Liver (tissue), 3 donors: Measurements from ENCODE around the gene LRMDA.

Source experiments
- CTCF ChIP-seq: fragments of 150-350 bp; IDR thresholded peaks from 2 replicates; pipeline ENCODE4 v1.5.1; 2017; ENCODE audit warnings: improper control_type of control experiment, low read depth, low read length; ENCODE audit not compliant: missing input control
- EGR1 ChIP-seq, 2 donors: IDR thresholded peaks; 2 replicates each; pipeline ENCODE4 v1.6.1; 2016 to 2018; ENCODE audit warnings: antibody characterized with exemption in 2 of 2, low read depth in 2 of 2
- FOXA1 ChIP-seq: IDR thresholded peaks from 2 replicates; pipeline ENCODE4 v1.6.1; 2016; ENCODE audit warnings: antibody characterized with exemption
- GABPA ChIP-seq, 2 donors: IDR thresholded peaks in 1 of 2; conservative IDR thresholded peaks in 1 of 2; 2 replicates each; pipeline ENCODE4 v1.6.1; 2016; ENCODE audit warnings: antibody characterized with exemption in 2 of 2, mild to moderate bottlenecking in 1 of 2, moderate library complexity in 1 of 2
- HNF4G ChIP-seq: IDR thresholded peaks from 2 replicates; pipeline ENCODE4 v1.6.1; 2016; ENCODE audit warnings: antibody characterized with exemption
- MAX ChIP-seq: IDR thresholded peaks from 2 replicates; pipeline ENCODE4 v1.6.1; 2016; ENCODE audit warnings: antibody characterized with exemption
- RAD21 ChIP-seq, 2 donors: IDR thresholded peaks; 2 replicates each; pipeline ENCODE4 v1.6.1; 2016; ENCODE audit warnings: antibody characterized with exemption in 2 of 2, mild to moderate bottlenecking in 2 of 2
- REST ChIP-seq: IDR thresholded peaks from 2 replicates; pipeline ENCODE4 v1.6.1; 2016; ENCODE audit warnings: antibody characterized with exemption, mild to moderate bottlenecking
- SP1 ChIP-seq: IDR thresholded peaks from 2 replicates; pipeline ENCODE4 v1.6.1; 2018; ENCODE audit warnings: antibody characterized with exemption, mild to moderate bottlenecking
- TAF1 ChIP-seq: conservative IDR thresholded peaks from 2 replicates; pipeline ENCODE4 v1.6.1; 2016; ENCODE audit warnings: antibody characterized with exemption, mild to moderate bottlenecking
- YY1 ChIP-seq: IDR thresholded peaks from 2 replicates; pipeline ENCODE4 v1.6.1; 2016; ENCODE audit warnings: antibody characterized with exemption, mild to moderate bottlenecking
- ZBTB33 ChIP-seq: IDR thresholded peaks from 2 replicates; pipeline ENCODE4 v1.6.1; 2016; ENCODE audit warnings: antibody characterized with exemption
- donor health status: healthy.
- donor health status: healthy.

DNA sequence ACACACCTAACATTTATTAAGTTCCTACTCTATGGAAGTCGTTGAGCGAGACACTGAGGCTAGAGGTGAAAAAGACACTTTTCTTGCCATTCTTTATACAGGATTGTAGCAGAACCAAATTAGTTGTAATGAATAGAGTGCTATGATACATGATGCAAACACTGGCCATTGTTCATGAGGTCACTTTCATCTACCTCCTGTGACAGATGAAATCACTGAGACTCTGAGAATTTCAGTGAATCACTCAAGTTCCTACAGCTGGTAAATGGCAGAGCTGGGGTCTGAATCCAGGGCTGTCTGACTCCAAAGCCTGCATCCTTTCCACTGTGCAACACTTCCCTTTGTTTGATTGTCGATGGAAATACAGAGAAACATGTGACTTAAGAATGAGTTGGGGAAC is 657.6 kb downstream of the LRMDA start:
- TF ChIP-seq CTCF (no peak), RAD21 (IDR thresholded peaks at IDR 0.05) (no peak), MAX (no peak), TAF1 (no peak), YY1 (no peak), FOXA1 (no peak), REST (no peak), GABPA (IDR thresholded peaks at IDR 0.05 in 1 of 2, conservative IDR thresholded peaks at IDR 0.05 in 1 of 2) (no peak), SP1 (no peak), ZBTB33 (no peak), EGR1 (IDR thresholded peaks at IDR 0.05; ENCODE audit: low read depth in 2 of 2) (no peak), HNF4G (no peak)
